K562 (cell line): ENCODE measurements around the gene SPTA1. TPM values are rescaled to one million over a fixed set of nuclear protein-coding genes. Genes with fewer than 3 reads are reported as not detected.

Experiments used
- ATAC-seq: fragments of 200-7000 bp; cut with Tn5 transposase; 3 replicates; pipeline ENCODE4 v1.9.1; 2020; ENCODE audit warnings: moderate library complexity
- BruUV-seq: library from RNA; stranded (reverse); fragments of 400-500 nt; replicated peaks from 2 replicates; lab custom pipeline; 2021; lab: Mats Ljungman, UMichigan
- CTCF ChIA-PET: fragments of 300-600 bp; formaldehyde crosslinking; extraction: SDS; loops from one replicate; lab custom pipeline; 2021; ENCODE audit warnings: low intra/inter-chr PET ratio; lab: Yijun Ruan, JAX
- POLR2A ChIA-PET: fragments of 300-600, 350-650 bp; sonication (Branson Sonifier 250); formaldehyde crosslinking; extraction: SDS; loops from one replicate; lab custom pipeline; 2021; ENCODE audit warnings: antibody characterized with exemption, inconsistent platforms; lab: Yijun Ruan, JAX
- DNase-seq, 4 experiments: peaks; one replicate each; pipeline versions ENCODE4 v3.0.0 to v3.0.0-alpha.2; 2011 to 2018; ENCODE audit warnings: low spot score in 3 of 4, mixed read lengths in 3 of 4; ENCODE audit errors: extremely low read depth in 1 of 4
- FAIRE-seq: peaks from 2 replicates; lab custom pipeline; 2011; peaks lifted over from hg19 to GRCh38; lab: Jason Lieb, UNC
- H2AFZ ChIP-seq: 2 replicates; pipeline ENCODE4 v1.6.0; 2011; ENCODE audit warnings: low read depth, low read length, control low read depth, inconsistent platforms
- H3K27ac ChIP-seq: fragments of 200-600 bp; 3 replicates; pipeline ENCODE4 v1.8.0; 2011; ENCODE audit warnings: low read depth, mild to moderate bottlenecking, control low read depth, inconsistent platforms, low read length, moderate library complexity, mixed read lengths; ENCODE audit errors: extremely low read depth
- H3K27me3 ChIP-seq, 2 experiments: fragments of 300-600 bp in 1 of 2; 2 replicates in 1 of 2; 3 replicates in 1 of 2; pipeline versions ENCODE4 v1.6.0 to v1.8.0; 2011; ENCODE audit warnings: inconsistent platforms in 2 of 2, low read length in 2 of 2, mild to moderate bottlenecking in 1 of 2, mixed read lengths in 1 of 2, moderate library complexity in 1 of 2; ENCODE audit not compliant: control insufficient read depth in 2 of 2, insufficient read depth in 2 of 2
- H3K36me3 ChIP-seq: fragments of 300-600 bp; 3 replicates; pipeline ENCODE4 v1.8.0; 2011; ENCODE audit warnings: mild to moderate bottlenecking, low read length, inconsistent platforms; ENCODE audit not compliant: control insufficient read depth, insufficient read depth
- H3K4me1 ChIP-seq, 2 experiments: fragments of 200-600 bp in 1 of 2; replicated peaks in 1 of 2; 2 replicates in 1 of 2; 3 replicates in 1 of 2; pipeline versions ENCODE4 v1.5.1 to v1.8.0; 2011; ENCODE audit warnings: inconsistent platforms in 2 of 2, low read length in 2 of 2, mild to moderate bottlenecking in 1 of 2, mixed read lengths in 1 of 2, moderate library complexity in 1 of 2; ENCODE audit not compliant: control insufficient read depth in 2 of 2, insufficient read depth in 2 of 2
- H3K4me2 ChIP-seq: 2 replicates; pipeline ENCODE4 v1.6.1; 2011; ENCODE audit warnings: low read length, control low read depth, inconsistent platforms, mixed read lengths; ENCODE audit not compliant: insufficient read depth
- H3K4me3 ChIP-seq: fragments of 200-600 bp; sonication (generic), shearing (Covaris generic); 2 replicates; pipeline ENCODE4 v1.5.1; 2016; ENCODE audit warnings: control low read depth, inconsistent platforms
- H3K79me2 ChIP-seq: fragments of 200-600 bp; 3 replicates; pipeline ENCODE4 v1.8.0; 2011; ENCODE audit warnings: low read length, inconsistent platforms; ENCODE audit not compliant: control insufficient read depth, insufficient read depth
- H3K9ac ChIP-seq, 2 experiments: 2 replicates each; pipeline versions ENCODE4 v1.6.0 to v1.6.1; 2011; ENCODE audit warnings: low read depth in 2 of 2, low read length in 2 of 2, control low read depth in 1 of 2, inconsistent platforms in 1 of 2, mild to moderate bottlenecking in 1 of 2, mixed read lengths in 1 of 2; ENCODE audit not compliant: insufficient read depth in 1 of 2
- H3K9me1 ChIP-seq: one replicate; pipeline ENCODE4 v1.6.0; 2011; ENCODE audit warnings: inconsistent platforms, mild to moderate bottlenecking, low read length, moderate library complexity; ENCODE audit not compliant: control insufficient read depth, insufficient read depth
- H3K9me3 ChIP-seq: replicated peaks from 2 replicates; pipeline ENCODE4 v1.5.1; 2011; ENCODE audit warnings: low read depth, low read length, inconsistent platforms; ENCODE audit not compliant: control insufficient read depth, insufficient read depth
- H4K20me1 ChIP-seq: replicated peaks from 2 replicates; pipeline ENCODE4 v1.6.1; 2011; ENCODE audit warnings: low read length, inconsistent platforms, mixed read lengths; ENCODE audit not compliant: control insufficient read depth, insufficient read depth
- BMI1 ChIP-seq: fragments of 150-350 bp; IDR thresholded peaks from 2 replicates; pipeline ENCODE4 v1.6.1; 2014; ENCODE audit warnings: low read length
- EHMT2 ChIP-seq: fragments of 450-650 bp; IDR thresholded peaks from 2 replicates; pipeline ENCODE4 v1.6.1; 2018; ENCODE audit warnings: antibody characterized with exemption
- NR2C2 ChIP-seq, 2 experiments: fragments of 200-800 bp in 1 of 2; sonication (Bioruptor generic) in 1 of 2; sonication (generic) in 1 of 2; formaldehyde crosslinking in 1 of 2; IDR thresholded peaks; 2 replicates each; pipeline versions ENCODE4 v1.6.1 to v1.8.0; 2016 to 2022; ENCODE audit warnings: mild to moderate bottlenecking in 1 of 2, missing compliant biosample characterization in 1 of 2, missing genetic modification characterization in 1 of 2, missing genetic modification reagents in 1 of 2
- PML ChIP-seq: IDR thresholded peaks from 2 replicates; pipeline ENCODE4 v1.6.1; 2012; ENCODE audit warnings: low read length, inconsistent platforms
- PTRF ChIP-seq: fragments of 450-650 bp; IDR thresholded peaks from 2 replicates; pipeline ENCODE4 v1.6.1; 2016; ENCODE audit warnings: mild to moderate bottlenecking, missing genetic modification characterization, missing compliant biosample characterization
- SLC30A9 ChIP-seq: fragments of 250-450 bp; sonication (Bioruptor Pico); IDR thresholded peaks from 2 replicates; pipeline ENCODE4 v1.8.0; 2022; ENCODE audit warnings: mild to moderate bottlenecking, moderate library complexity
- SNRNP70 ChIP-seq: fragments of 200-400 bp; formaldehyde crosslinking; optimal IDR thresholded peaks from 2 replicates; pipeline ENCODE3; 2017; ENCODE audit warnings: low read depth, low read length
- STAT5A ChIP-seq: IDR thresholded peaks from 2 replicates; pipeline ENCODE4 v1.6.1; 2012; ENCODE audit warnings: low read length, inconsistent platforms, borderline replicate concordance
- WHSC1 ChIP-seq: IDR thresholded peaks from one replicate; pipeline ENCODE4 v1.6.1; 2012; ENCODE audit warnings: low read length, control low read depth, inconsistent platforms
- ZFP36 ChIP-seq: fragments of 150-350 bp; IDR thresholded peaks from 2 replicates; pipeline ENCODE4 v1.6.1; 2018; ENCODE audit warnings: low read length, low read depth; ENCODE audit not compliant: partially characterized antibody
- ZNF184 ChIP-seq: sonication (generic); formaldehyde crosslinking; IDR thresholded peaks from 2 replicates; pipeline ENCODE4 v1.5.0; 2020; ENCODE audit warnings: missing genetic modification reagents
- in situ Hi-C: fragments of 300-500 bp; cut with MboI; formaldehyde crosslinking; loops from 4 replicates; pipeline ENCODE4 v1.15.0; 2018; ENCODE audit warnings: inconsistent platforms, mixed read lengths
- intact Hi-C: fragments of 100-400 bp; cut with micrococcal nuclease; formaldehyde crosslinking; loops from 2 replicates; pipeline ENCODE4 v1.14.2; 2022
- polyA plus RNA-seq, 8 experiments: library from polyadenylated mRNA; depleted of rRNA in 4 of 8; stranded (reverse) in 5 of 8; unstranded in 3 of 8; fragments of >200 nt; fragmentation: Nextera tagmentation in 2 of 8; fragmentation: Illumina TruSeq in 1 of 8; extraction: Ambion mirVana in 2 of 8; extraction: Trizol in 1 of 8; gene quantifications; 2 replicates each; pipeline versions ENCODE4 v1.2.1 to v1.2.3, GENCODE V29; 2011 to 2014; ENCODE audit warnings: inconsistent platforms in 1 of 8, missing spikeins in 1 of 8
- total RNA-seq, 7 experiments: library from RNA; depleted of rRNA in 6 of 7; stranded (reverse); fragments of >200 nt in 6 of 7; fragmentation: Illumina TruSeq in 2 of 7; extraction: Trizol in 2 of 7; gene quantifications; 2 replicates each; pipeline versions ENCODE4 v1.2.1 to v1.2.3, GENCODE V29; 2011 to 2021; ENCODE audit warnings: low replicate concordance in 1 of 7
- TF ChIP-seq, protein P1 (sequence below): fragments of 450-650 bp; IDR thresholded peaks from 2 replicates; pipeline ENCODE4 v1.6.1; 2017; ENCODE audit warnings: antibody characterized with exemption, mild to moderate bottlenecking
- TF ChIP-seq, protein P2 (sequence below): fragments of 250-450 bp; sonication (Bioruptor Pico); IDR thresholded peaks from 2 replicates; pipeline ENCODE4 v1.4.0; 2020; ENCODE audit warnings: mild to moderate bottlenecking, moderate library complexity
- TF ChIP-seq, protein P3 (sequence below): IDR thresholded peaks from 3 replicates; pipeline ENCODE4 v1.6.1; 2011; ENCODE audit warnings: borderline replicate concordance, mild to moderate bottlenecking; ENCODE audit not compliant: insufficient read length, insufficient read depth

The SPTA1 gene
- total and polyA plus RNA-seq, 9 of the 15 experiments (the other 6 are each of a cell fraction or from before 2014, with no cell fraction given): 11.0 to 62.1 (median 45.9) TPM

DNA sequence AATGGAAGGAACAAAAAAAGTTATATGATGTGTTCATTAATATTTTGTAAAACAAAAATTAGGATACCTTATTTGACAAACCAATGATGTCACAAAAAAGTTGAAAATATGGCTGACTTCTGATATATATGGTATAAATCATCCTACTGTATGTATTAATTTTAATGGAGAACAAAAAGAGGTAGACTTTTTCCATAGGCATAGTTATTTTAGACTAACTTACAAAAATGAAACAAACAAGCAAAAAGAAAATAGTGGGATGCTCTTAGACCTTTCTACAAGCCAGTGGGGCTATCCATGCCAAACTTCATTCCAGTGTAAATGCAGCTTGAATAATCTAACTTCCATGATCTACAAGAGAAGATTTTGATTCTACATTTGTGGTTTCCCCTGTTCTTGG is 522 bp upstream of the SPTA1 start:
- POLR2A ChIA-PET: interaction anchor here (0.6 to 1.4 kb wide), 2 partner anchors 8 to 207 kb away, joined by 3 to 11 read pairs; no protein-coding TSS in a partner anchor
- intact Hi-C loops (loop anchor here (5.0 to 10.0 kb wide), 3 partner anchors 115 to 308 kb away; no protein-coding TSS in a partner anchor), in situ Hi-C loops (no loop called here)
- H3K4me3 ChIP-seq: 0 out of 2 replicates have a peak overlapping the region, but pooled peaks have one; percentile 47
- FAIRE-seq (no peak), ATAC-seq (no peak), DNase-seq (no peak)
- H3K36me3 ChIP-seq: peaks cover 29% of the 10 kb centered on the region
- no peaks in the 10 kb centered on the region for H3K9me3 ChIP-seq
- peaks cover 0 to 18% of the 10 kb centered on the region in 2 experiments; a peak in 2 of 5 replicates for H3K4me1 ChIP-seq
- no peaks in the 10 kb centered on the region for H3K27me3 ChIP-seq
- peak overlapping the region in 1 of 2 experiments; percentile 92; a peak in 2 of 4 replicates for H3K9ac ChIP-seq
- CTCF ChIA-PET: interaction anchor here (0.6 kb wide), 1 partner anchor 385 kb away, joined by 3 read pairs; no protein-coding TSS in a partner anchor
- H3K27ac ChIP-seq: peak overlapping the region; percentile 82
- H3K79me2 ChIP-seq: peaks cover 41% of the 10 kb centered on the region
- no TSS peak for BruUV-seq
- H2AFZ ChIP-seq: peak overlapping the region; percentile 71
- no peak overlapping the region; the same call in 1 of the 2 replicates for H3K4me2 ChIP-seq
- H3K9me1 ChIP-seq: no peaks in the 10 kb centered on the region
- H4K20me1 ChIP-seq: no peaks in the 10 kb centered on the region
- TF ChIP-seq PML: 0 out of 2 replicates have a peak, but pooled peaks have one; percentile 3
- no peak for TF ChIP-seq BMI1
- TF ChIP-seq WHSC1: no peak
- no peak for TF ChIP-seq ZFP36
- TF ChIP-seq ZNF184 (CRISPR knock-in tag): no peak
- TF ChIP-seq, protein P1, sequence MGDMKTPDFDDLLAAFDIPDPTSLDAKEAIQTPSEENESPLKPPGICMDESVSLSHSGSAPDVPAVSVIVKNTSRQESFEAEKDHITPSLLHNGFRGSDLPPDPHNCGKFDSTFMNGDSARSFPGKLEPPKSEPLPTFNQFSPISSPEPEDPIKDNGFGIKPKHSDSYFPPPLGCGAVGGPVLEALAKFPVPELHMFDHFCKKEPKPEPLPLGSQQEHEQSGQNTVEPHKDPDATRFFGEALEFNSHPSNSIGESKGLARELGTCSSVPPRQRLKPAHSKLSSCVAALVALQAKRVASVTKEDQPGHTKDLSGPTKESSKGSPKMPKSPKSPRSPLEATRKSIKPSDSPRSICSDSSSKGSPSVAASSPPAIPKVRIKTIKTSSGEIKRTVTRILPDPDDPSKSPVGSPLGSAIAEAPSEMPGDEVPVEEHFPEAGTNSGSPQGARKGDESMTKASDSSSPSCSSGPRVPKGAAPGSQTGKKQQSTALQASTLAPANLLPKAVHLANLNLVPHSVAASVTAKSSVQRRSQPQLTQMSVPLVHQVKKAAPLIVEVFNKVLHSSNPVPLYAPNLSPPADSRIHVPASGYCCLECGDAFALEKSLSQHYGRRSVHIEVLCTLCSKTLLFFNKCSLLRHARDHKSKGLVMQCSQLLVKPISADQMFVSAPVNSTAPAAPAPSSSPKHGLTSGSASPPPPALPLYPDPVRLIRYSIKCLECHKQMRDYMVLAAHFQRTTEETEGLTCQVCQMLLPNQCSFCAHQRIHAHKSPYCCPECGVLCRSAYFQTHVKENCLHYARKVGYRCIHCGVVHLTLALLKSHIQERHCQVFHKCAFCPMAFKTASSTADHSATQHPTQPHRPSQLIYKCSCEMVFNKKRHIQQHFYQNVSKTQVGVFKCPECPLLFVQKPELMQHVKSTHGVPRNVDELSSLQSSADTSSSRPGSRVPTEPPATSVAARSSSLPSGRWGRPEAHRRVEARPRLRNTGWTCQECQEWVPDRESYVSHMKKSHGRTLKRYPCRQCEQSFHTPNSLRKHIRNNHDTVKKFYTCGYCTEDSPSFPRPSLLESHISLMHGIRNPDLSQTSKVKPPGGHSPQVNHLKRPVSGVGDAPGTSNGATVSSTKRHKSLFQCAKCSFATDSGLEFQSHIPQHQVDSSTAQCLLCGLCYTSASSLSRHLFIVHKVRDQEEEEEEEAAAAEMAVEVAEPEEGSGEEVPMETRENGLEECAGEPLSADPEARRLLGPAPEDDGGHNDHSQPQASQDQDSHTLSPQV: peak; percentile 80
- no peak for TF ChIP-seq SNRNP70
- TF ChIP-seq STAT5A: no peak
- TF ChIP-seq EHMT2: 0 out of 2 replicates have a peak, but pooled peaks have one; percentile 53
- TF ChIP-seq NR2C2 (CRISPR knock-in tag; IDR thresholded peaks at IDR 0.05): no peak
- TF ChIP-seq NR2C2 (tag; IDR thresholded peaks at IDR 0.05): 0 out of 2 replicates have a peak, but pooled peaks have one; percentile 18
- TF ChIP-seq, protein P2, sequence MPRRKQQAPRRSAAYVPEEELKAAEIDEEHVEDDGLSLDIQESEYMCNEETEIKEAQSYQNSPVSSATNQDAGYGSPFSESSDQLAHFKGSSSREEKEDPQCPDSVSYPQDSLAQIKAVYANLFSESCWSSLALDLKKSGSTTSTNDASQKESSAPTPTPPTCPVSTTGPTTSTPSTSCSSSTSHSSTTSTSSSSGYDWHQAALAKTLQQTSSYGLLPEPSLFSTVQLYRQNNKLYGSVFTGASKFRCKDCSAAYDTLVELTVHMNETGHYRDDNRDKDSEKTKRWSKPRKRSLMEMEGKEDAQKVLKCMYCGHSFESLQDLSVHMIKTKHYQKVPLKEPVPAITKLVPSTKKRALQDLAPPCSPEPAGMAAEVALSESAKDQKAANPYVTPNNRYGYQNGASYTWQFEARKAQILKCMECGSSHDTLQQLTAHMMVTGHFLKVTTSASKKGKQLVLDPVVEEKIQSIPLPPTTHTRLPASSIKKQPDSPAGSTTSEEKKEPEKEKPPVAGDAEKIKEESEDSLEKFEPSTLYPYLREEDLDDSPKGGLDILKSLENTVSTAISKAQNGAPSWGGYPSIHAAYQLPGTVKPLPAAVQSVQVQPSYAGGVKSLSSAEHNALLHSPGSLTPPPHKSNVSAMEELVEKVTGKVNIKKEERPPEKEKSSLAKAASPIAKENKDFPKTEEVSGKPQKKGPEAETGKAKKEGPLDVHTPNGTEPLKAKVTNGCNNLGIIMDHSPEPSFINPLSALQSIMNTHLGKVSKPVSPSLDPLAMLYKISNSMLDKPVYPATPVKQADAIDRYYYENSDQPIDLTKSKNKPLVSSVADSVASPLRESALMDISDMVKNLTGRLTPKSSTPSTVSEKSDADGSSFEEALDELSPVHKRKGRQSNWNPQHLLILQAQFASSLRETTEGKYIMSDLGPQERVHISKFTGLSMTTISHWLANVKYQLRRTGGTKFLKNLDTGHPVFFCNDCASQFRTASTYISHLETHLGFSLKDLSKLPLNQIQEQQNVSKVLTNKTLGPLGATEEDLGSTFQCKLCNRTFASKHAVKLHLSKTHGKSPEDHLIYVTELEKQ: no peak
- no peak for TF ChIP-seq SLC30A9 (CRISPR knock-in tag)
- TF ChIP-seq, protein P3, sequence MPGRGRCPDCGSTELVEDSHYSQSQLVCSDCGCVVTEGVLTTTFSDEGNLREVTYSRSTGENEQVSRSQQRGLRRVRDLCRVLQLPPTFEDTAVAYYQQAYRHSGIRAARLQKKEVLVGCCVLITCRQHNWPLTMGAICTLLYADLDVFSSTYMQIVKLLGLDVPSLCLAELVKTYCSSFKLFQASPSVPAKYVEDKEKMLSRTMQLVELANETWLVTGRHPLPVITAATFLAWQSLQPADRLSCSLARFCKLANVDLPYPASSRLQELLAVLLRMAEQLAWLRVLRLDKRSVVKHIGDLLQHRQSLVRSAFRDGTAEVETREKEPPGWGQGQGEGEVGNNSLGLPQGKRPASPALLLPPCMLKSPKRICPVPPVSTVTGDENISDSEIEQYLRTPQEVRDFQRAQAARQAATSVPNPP: no peak
- TF ChIP-seq PTRF: no peak
